ENCODE data around the gene OR2B2. TPM values are rescaled to one million over a fixed set of nuclear protein-coding genes. Genes with fewer than 3 reads are reported as not detected.

The OR2B2 gene
- total RNA-seq, 1 experiment from 2014 or later, result not detected

- TF ChIP-seq ZMAT4 (CRISPR knock-in tag; IDR thresholded peaks at IDR 0.05) (0 out of 2 replicates have a peak, but pooled peaks have one; percentile 56), ZNF281 (CRISPR knock-in tag; IDR thresholded peaks at IDR 0.05) (no peak), OVOL2 (CRISPR knock-in tag; IDR thresholded peaks at IDR 0.05; ENCODE audit: borderline replicate concordance) (no peak), ERG (CRISPR knock-in tag; IDR thresholded peaks at IDR 0.05) (0 out of 2 replicates have a peak, but pooled peaks have one; percentile 79)
Observed at GRCh38 chr6:27893059-27893835, 18.9 kb downstream of the OR2B2 start (continued).

- DNase-seq (ENCODE audit: low spot score) (no peak), ATAC-seq (no peak)
- H3K27ac Mint-ChIP-seq, result peak overlapping the region; percentile 99
- H3K36me3 Mint-ChIP-seq, result peaks cover 8% of the 10 kb centered on the region
- H3K4me3 Mint-ChIP-seq, result no peak overlapping the region
- peaks cover 42% of the 10 kb centered on the region for H3K4me1 Mint-ChIP-seq
- H3K27me3 Mint-ChIP-seq (ENCODE audit: low read depth), result no peaks in the 10 kb centered on the region; the same call in 1 of the 2 replicates
- ChIA-PET CTCF (interaction anchor here (0.9 to 1.2 kb wide), 3 partner anchors 19 to 27 kb away, joined by 3 to 5 read pairs (median 3); a partner anchor contains a TSS), POLR2A (interaction anchor here (0.7 to 6.6 kb wide), 60 partner anchors 9 to 1875 kb away, joined by 3 to 817 read pairs (median 6); partner anchors contain the start of genes ZKSCAN8, ZSCAN26 and ZSCAN31)
- no peaks in the 10 kb centered on the region for H3K9me3 Mint-ChIP-seq
- TF ChIP-seq EMX1 (CRISPR knock-in tag; IDR thresholded peaks at IDR 0.05) (no peak), ZNF416 (CRISPR knock-in tag; IDR thresholded peaks at IDR 0.05) (peak; percentile 76; the same call in 1 of the 2 replicates), ETV6 (CRISPR knock-in tag; IDR thresholded peaks at IDR 0.05) (peak; percentile 57; the same call in 1 of the 2 replicates), ZNF317 (CRISPR knock-in tag; IDR thresholded peaks at IDR 0.05; ENCODE audit: borderline replicate concordance, low read depth) (0 out of 2 replicates have a peak, but pooled peaks have one; percentile 46), IRF2 (CRISPR knock-in tag; IDR thresholded peaks at IDR 0.05; ENCODE audit: borderline replicate concordance, low read depth) (no peak), CREB1 (CRISPR knock-in tag; IDR thresholded peaks at IDR 0.05) (peak; percentile 45; the same call in 1 of the 2 replicates), CDX4 (CRISPR knock-in tag; IDR thresholded peaks at IDR 0.05; ENCODE audit: borderline replicate concordance) (no peak), ZNF219 (CRISPR knock-in tag; IDR thresholded peaks at IDR 0.05; ENCODE audit: borderline replicate concordance) (peak; percentile 89; the same call in 1 of the 2 replicates), ZNF671 (CRISPR knock-in tag; IDR thresholded peaks at IDR 0.05) (no peak), IRF1 (CRISPR knock-in tag; IDR thresholded peaks at IDR 0.05) (peak; percentile 30; the same call in 1 of the 2 replicates), TCF7 (CRISPR knock-in tag; IDR thresholded peaks at IDR 0.05; ENCODE audit: low read depth) (no peak), SP1 (CRISPR knock-in tag; conservative IDR thresholded peaks at IDR 0.05) (no peak), ZNF281 (CRISPR knock-in tag; IDR thresholded peaks at IDR 0.05) (0 out of 2 replicates have a peak, but pooled peaks have one; percentile 50), ZNF532 (CRISPR knock-in tag; IDR thresholded peaks at IDR 0.05; ENCODE audit: borderline replicate concordance) (no peak), TEAD4 (CRISPR knock-in tag; IDR thresholded peaks at IDR 0.05) (0 out of 2 replicates have a peak, but pooled peaks have one; percentile 41), JUN (CRISPR knock-in tag; IDR thresholded peaks at IDR 0.05) (peak; percentile 85), TP53 (CRISPR knock-in tag; IDR thresholded peaks at IDR 0.05) (0 out of 2 replicates have a peak, but pooled peaks have one; percentile 22), ELF4 (CRISPR knock-in tag; IDR thresholded peaks at IDR 0.05; ENCODE audit: low read depth) (peak; percentile 86; the same call in 1 of the 2 replicates)
Observed at GRCh38 chr6:27892649-27893058, 19.5 kb downstream of the OR2B2 start.

Measured in WTC11 (cell line).